ENCODE measurements around the gene ZG16B. TPM values are rescaled to one million over a fixed set of nuclear protein-coding genes. Genes with fewer than 3 reads are reported as not detected.
A peak's percentile ranks its signal among the peaks of the same experiment; 100 is the strongest.

Gene ZG16B
- polyA plus RNA-seq, 4 donors = 5.2 to 19.9 (median 15.0) TPM

DNA sequence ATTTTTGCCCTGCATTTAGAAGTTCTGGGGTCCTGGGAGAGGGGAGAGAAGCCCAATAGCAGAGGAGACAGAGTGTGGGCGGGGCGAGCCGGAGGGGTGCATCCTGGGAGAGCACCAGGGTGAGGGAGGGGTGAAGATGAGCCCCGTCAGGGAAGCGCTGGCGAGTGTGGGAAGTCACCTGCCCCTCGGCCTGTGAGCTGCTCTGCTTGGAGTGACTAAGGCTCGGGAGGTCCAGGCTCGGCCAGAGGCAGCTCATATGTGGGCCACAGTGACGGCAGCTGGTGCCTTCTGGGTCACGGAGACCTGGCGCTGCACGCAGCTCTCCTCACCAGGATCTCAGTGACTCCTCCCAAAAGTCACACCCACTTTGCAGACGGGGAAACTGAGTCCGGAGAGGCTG is 1.1 kb downstream of the ZG16B start:
- 79 to 84% (median 84%) methylated on average over 15 of the region's 15 CpGs for WGBS, 3 donors
- DNase-seq = no peak
- FAIRE-seq = no peak

DNA sequence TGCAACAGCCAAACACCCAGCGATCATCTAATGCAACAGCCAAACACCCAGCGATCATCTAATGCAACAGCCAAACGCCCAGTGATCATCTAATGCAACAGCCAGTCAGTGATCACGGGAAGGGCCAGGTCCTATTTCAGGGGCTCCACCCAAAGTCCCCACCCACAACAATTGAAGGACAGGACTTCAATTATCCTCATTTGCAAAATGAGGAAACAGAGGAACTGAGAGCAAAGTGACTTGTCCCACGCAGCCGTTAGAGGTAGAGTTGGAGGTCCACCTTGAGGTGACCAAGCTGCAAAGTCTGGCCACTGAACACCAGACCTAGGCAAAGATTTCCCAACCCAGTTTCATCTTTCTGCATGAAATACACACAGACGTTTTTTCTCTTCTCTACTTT is 3.7 kb downstream of the ZG16B start:
- DNase-seq = no peak
- WGBS, 3 donors = 72 to 82% (median 80%) methylated on average over 7 of the region's 7 CpGs
- H3K27ac ChIP-seq (ENCODE audit: low read depth in 1 of 3, low read length in 2 of 3) = no peak overlapping the region

More for the DNA sequence above, 1.1 kb downstream of the ZG16B start:
- Histone ChIP-seq H3K4me1 (ENCODE audit: control insufficient read depth in 3 of 3, insufficient read depth in 2 of 3, low read depth in 1 of 3, low read length in 2 of 3) (peaks cover 0 to 14% (median 0%) of the 10 kb centered on the region in 3 donors), H3K27ac (ENCODE audit: low read depth in 1 of 3, low read length in 2 of 3) (no peak overlapping the region), H3K9me3 (ENCODE audit: control insufficient read depth in 2 of 2, insufficient read depth in 1 of 2, low read depth in 1 of 2, low read length in 1 of 2) (peaks cover 0 to 8% of the 10 kb centered on the region in 2 donors), H3K36me3 (ENCODE audit: control insufficient read depth in 3 of 3, insufficient read depth in 2 of 3, low read depth in 1 of 3, low read length in 3 of 3) (no peaks in the 10 kb centered on the region), H3K27me3 (ENCODE audit: control insufficient read depth in 3 of 3, insufficient read depth in 3 of 3, low read length in 3 of 3) (peaks cover 0 to 2% (median 0%) of the 10 kb centered on the region in 3 donors), H3K4me3 (ENCODE audit: low read depth in 1 of 3, low read length in 3 of 3) (no peak overlapping the region)

DNA sequence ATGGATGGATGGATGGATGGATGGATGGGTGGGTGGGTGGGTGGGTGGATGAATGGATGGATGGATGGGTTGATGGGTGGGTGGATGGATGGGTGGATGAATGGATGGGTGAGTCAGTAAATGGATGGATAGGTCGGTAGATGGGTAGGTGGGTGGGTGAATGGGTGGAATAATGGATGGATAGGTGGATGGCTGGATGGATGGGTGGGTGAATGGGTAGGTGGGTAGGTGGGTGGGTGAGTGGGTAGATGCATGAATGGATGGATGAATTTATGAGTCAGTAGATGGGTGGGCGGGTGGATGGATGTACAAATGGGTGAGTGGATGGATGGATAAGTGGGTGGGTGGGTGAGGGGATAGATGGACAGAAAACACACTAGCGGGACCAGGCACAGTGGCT is 4.9 kb downstream of the ZG16B start:
- DNase-seq (no peak), FAIRE-seq (no peak)
- Histone ChIP-seq H3K4me3 (ENCODE audit: low read depth in 1 of 3, low read length in 3 of 3) (no peak overlapping the region), H3K27me3 (ENCODE audit: control insufficient read depth in 3 of 3, insufficient read depth in 3 of 3, low read length in 3 of 3) (peaks cover 0 to 9% (median 0%) of the 10 kb centered on the region in 3 donors), H3K27ac (ENCODE audit: low read depth in 1 of 3, low read length in 2 of 3) (peak overlapping the region in 1 of 3 donors; percentile 33), H3K9me3 (ENCODE audit: control insufficient read depth in 2 of 2, insufficient read depth in 1 of 2, low read depth in 1 of 2, low read length in 1 of 2) (peaks cover 0 to 8% of the 10 kb centered on the region in 2 donors), H3K36me3 (ENCODE audit: control insufficient read depth in 3 of 3, insufficient read depth in 2 of 3, low read depth in 1 of 3, low read length in 3 of 3) (no peaks in the 10 kb centered on the region), H3K4me1 (ENCODE audit: control insufficient read depth in 3 of 3, insufficient read depth in 2 of 3, low read depth in 1 of 3, low read length in 2 of 3) (peaks cover 0 to 8% (median 0%) of the 10 kb centered on the region in 3 donors)
- 79 to 93% (median 87%) methylated on average over 3 of the region's 3 CpGs for WGBS, 3 donors

More for the DNA sequence above, 3.7 kb downstream of the ZG16B start:
- Histone ChIP-seq H3K9me3 (ENCODE audit: control insufficient read depth in 2 of 2, insufficient read depth in 1 of 2, low read depth in 1 of 2, low read length in 1 of 2) (peaks cover 0 to 8% of the 10 kb centered on the region in 2 donors), H3K27me3 (ENCODE audit: control insufficient read depth in 3 of 3, insufficient read depth in 3 of 3, low read length in 3 of 3) (peaks cover 0 to 9% (median 0%) of the 10 kb centered on the region in 3 donors), H3K36me3 (ENCODE audit: control insufficient read depth in 3 of 3, insufficient read depth in 2 of 3, low read depth in 1 of 3, low read length in 3 of 3) (no peaks in the 10 kb centered on the region), H3K4me3 (ENCODE audit: low read depth in 1 of 3, low read length in 3 of 3) (no peak overlapping the region), H3K4me1 (ENCODE audit: control insufficient read depth in 3 of 3, insufficient read depth in 2 of 3, low read depth in 1 of 3, low read length in 2 of 3) (peaks cover 0 to 14% (median 0%) of the 10 kb centered on the region in 3 donors)
- no peak for FAIRE-seq

DNA sequence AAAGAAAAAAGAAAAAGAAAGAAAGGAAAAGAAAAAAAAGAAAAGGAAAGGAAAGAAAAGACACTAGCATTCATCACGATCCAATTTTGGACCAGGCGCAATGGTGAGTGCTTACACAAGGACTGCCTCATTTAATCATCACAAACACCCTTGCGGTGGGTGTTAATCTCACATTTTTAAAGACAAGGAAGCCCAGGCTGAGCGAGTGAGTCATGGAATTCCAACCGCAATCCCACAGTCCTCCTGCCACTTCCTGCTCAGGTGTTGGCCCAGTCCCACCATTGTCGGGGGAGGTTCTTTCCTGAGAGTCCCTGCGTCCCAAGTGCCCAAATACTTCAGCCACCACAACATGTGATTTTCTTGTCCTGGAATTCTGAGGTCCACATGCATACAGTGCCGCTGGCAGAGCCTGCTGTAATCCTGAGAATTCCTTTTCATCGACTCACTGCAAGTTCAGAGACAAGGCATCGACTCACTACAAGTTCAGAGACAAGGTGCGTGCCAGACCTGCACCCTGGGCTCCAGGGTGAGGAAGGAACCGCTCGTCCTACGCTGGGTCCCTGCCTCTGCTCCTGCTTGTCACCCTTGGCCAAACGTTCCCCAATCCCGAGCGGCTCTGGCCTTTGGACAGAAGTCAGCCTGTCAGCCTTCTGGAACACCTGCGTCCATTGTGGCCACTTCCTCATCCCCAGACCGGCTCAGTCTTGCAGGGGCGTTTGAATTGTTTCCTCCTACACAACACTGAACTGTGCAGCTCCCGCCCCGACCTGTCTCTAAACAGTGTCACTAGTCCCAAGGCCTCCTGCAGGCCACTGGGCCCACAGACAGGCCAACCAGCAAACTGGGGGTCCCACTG is 5.8 kb downstream of the ZG16B start:
- Histone ChIP-seq H3K4me3 (ENCODE audit: low read depth in 1 of 3, low read length in 3 of 3) (no peak overlapping the region), H3K27ac (ENCODE audit: low read depth in 1 of 3, low read length in 2 of 3) (peak overlapping the region in 1 of 3 donors; percentile 75), H3K27me3 (ENCODE audit: control insufficient read depth in 3 of 3, insufficient read depth in 3 of 3, low read length in 3 of 3) (peaks cover 0 to 9% (median 0%) of the 10 kb centered on the region in 3 donors), H3K36me3 (ENCODE audit: control insufficient read depth in 3 of 3, insufficient read depth in 2 of 3, low read depth in 1 of 3, low read length in 3 of 3) (no peaks in the 10 kb centered on the region), H3K9me3 (ENCODE audit: control insufficient read depth in 2 of 2, insufficient read depth in 1 of 2, low read depth in 1 of 2, low read length in 1 of 2) (peaks cover 0 to 5% of the 10 kb centered on the region in 2 donors), H3K4me1 (ENCODE audit: control insufficient read depth in 3 of 3, insufficient read depth in 2 of 3, low read depth in 1 of 3, low read length in 2 of 3) (no peaks in the 10 kb centered on the region)
- DNase-seq = peak in 1 of 2 donors; percentile 73
- WGBS, 3 donors = 14 to 45% (median 27%) methylated on average over 22 of the region's 22 CpGs
- no peak for FAIRE-seq

DNA sequence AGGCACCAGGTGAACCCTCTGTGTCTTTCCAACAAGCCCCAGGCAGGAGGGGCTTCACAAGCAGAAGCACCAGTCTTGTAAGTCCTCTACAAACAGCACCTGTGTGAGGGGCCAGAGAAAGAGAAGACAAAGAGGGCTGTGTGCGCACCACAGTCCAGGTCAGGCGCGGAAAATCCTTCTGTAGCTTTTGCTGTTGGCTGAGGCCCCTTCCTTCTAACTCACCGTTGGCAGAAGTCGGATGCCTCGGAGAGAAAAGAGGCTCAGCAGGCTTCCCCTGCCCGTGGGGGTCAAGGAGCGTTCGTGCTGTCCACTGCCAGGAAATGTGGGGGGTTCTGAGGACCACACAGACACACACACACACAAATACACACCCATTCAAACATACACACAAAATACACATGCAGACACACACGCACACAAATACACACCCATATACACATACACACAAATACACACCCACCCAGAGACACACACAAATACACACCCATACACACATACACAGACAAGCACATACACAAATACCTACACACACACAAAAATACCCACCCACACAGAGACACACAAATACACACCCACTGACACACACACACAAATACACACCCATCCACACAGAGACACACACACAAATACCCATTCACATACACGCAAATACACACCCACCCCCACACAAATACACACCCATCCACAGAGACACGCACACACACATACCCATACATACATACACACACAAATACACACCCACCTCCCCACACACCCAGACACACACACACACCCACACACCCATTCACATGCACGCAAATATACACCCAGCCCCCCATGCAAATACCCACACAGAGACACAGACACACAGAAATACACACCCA is 6.8 kb downstream of the ZG16B start:
- no peak for FAIRE-seq
- H3K27me3 ChIP-seq (ENCODE audit: control insufficient read depth in 3 of 3, insufficient read depth in 3 of 3, low read length in 3 of 3) = peaks cover 0 to 8% (median 0%) of the 10 kb centered on the region in 3 donors
- 74 to 82% (median 80%) methylated on average over 13 of the region's 13 CpGs for WGBS, 3 donors
- no peak overlapping the region for H3K27ac ChIP-seq (ENCODE audit: low read depth in 1 of 3, low read length in 2 of 3)
- no peak for DNase-seq
- peaks cover 0 to 7% (median 0%) of the 10 kb centered on the region in 3 donors for H3K4me1 ChIP-seq (ENCODE audit: control insufficient read depth in 3 of 3, insufficient read depth in 2 of 3, low read depth in 1 of 3, low read length in 2 of 3)
- no peaks in the 10 kb centered on the region for H3K36me3 ChIP-seq (ENCODE audit: control insufficient read depth in 3 of 3, insufficient read depth in 2 of 3, low read depth in 1 of 3, low read length in 3 of 3)
- H3K9me3 ChIP-seq (ENCODE audit: control insufficient read depth in 2 of 2, insufficient read depth in 1 of 2, low read depth in 1 of 2, low read length in 1 of 2) = no peaks in the 10 kb centered on the region
- H3K4me3 ChIP-seq (ENCODE audit: low read depth in 1 of 3, low read length in 3 of 3) = no peak overlapping the region

DNA sequence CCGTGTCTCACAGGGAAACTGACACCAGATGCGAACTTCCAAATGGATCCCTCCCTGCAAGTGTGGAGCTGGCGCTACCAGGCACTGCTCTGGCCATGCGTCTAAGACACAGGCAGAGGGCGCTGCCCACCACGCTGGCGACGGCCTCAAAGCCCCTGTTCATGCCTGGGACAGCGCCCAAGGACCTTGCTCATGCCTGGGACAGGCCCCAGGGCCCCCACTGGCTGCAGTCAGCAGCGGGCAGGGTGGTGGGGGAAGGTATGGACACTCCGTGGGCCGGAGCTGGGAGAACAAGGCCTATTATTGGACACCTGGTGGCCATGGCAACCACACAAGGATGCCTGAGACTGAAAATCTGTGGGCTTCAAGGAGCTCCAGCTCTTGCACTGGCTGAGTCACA is 8.8 kb downstream of the ZG16B start:
- Histone ChIP-seq H3K4me1 (ENCODE audit: control insufficient read depth in 3 of 3, insufficient read depth in 2 of 3, low read depth in 1 of 3, low read length in 2 of 3) (peaks cover 0 to 11% (median 0%) of the 10 kb centered on the region in 3 donors), H3K4me3 (ENCODE audit: low read depth in 1 of 3, low read length in 3 of 3) (no peak overlapping the region), H3K36me3 (ENCODE audit: control insufficient read depth in 3 of 3, insufficient read depth in 2 of 3, low read depth in 1 of 3, low read length in 3 of 3) (no peaks in the 10 kb centered on the region), H3K27ac (ENCODE audit: low read depth in 1 of 3, low read length in 2 of 3) (no peak overlapping the region), H3K9me3 (ENCODE audit: control insufficient read depth in 2 of 2, insufficient read depth in 1 of 2, low read depth in 1 of 2, low read length in 1 of 2) (peaks cover 0 to 7% of the 10 kb centered on the region in 2 donors), H3K27me3 (ENCODE audit: control insufficient read depth in 3 of 3, insufficient read depth in 3 of 3, low read length in 3 of 3) (peaks cover 0 to 11% (median 0%) of the 10 kb centered on the region in 3 donors)
- 3 to 11% (median 5%) methylated on average over 7 to 12 of the region's 12 CpGs for WGBS, 3 donors
- peak; percentile 60 to 78 for DNase-seq
- no peak for FAIRE-seq

DNA sequence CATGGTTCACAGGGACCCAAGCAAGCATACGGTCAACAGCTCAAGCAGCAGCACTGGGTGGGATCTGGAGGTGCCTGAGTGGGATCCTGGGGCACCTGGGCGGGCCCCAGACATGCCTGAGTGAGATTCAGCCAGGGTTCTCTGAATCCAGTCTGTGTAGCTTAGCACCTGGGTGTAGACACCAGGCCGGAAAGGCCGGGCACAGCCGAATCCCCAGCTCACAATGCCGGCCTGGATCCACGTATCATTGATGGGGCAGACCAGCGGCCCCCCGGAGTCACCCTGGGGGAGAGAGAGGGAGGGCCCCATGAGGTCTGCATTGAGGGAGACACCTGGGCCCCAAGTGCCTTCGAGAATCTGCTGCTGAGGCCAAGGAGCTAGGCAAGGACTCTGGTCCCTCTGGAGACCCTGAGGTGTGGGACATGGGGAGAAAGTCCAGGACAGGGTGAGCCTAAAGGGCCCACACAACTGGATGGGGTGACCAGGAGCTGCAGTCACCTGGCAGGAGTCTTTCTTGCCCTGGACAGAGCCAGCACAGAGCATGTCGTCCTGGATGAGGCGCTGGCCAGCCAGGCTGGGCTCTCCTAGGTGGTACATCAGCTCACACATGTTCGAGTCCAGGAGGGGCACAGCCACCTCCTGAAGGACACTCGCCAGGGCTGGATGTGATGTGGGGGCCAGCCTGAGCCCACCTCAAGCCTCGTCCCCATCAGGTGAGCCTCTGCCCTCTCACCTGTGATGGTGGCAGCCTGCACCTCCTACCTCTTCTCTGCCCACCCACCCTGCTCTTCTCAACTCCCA is 9.7 kb downstream of the ZG16B start:
- DNase-seq (no peak), FAIRE-seq (no peak)
- H3K27ac ChIP-seq (ENCODE audit: low read depth in 1 of 3, low read length in 2 of 3) = no peak overlapping the region
- H3K36me3 ChIP-seq (ENCODE audit: control insufficient read depth in 3 of 3, insufficient read depth in 2 of 3, low read depth in 1 of 3, low read length in 3 of 3) = no peaks in the 10 kb centered on the region
- H3K27me3 ChIP-seq (ENCODE audit: control insufficient read depth in 3 of 3, insufficient read depth in 3 of 3, low read length in 3 of 3) = peaks cover 0 to 11% (median 0%) of the 10 kb centered on the region in 3 donors
- no peak overlapping the region for H3K4me3 ChIP-seq (ENCODE audit: low read depth in 1 of 3, low read length in 3 of 3)
- H3K4me1 ChIP-seq (ENCODE audit: control insufficient read depth in 3 of 3, insufficient read depth in 2 of 3, low read depth in 1 of 3, low read length in 2 of 3) = peaks cover 0 to 11% (median 0%) of the 10 kb centered on the region in 3 donors
- WGBS, 3 donors = 80 to 89% (median 82%) methylated on average over 15 of the region's 15 CpGs
- H3K9me3 ChIP-seq (ENCODE audit: control insufficient read depth in 2 of 2, insufficient read depth in 1 of 2, low read depth in 1 of 2, low read length in 1 of 2) = peaks cover 0 to 7% of the 10 kb centered on the region in 2 donors

Data from small intestine (tissue), 7 donors.